K562 (cell line): ENCODE results near the gene PAX2.

Experiments used
- CCAR2 ChIP-seq: fragments of 200-400 bp; formaldehyde crosslinking; IDR thresholded peaks from 2 replicates; pipeline ENCODE4 v1.6.1; 2017; ENCODE audit warnings: mild to moderate bottlenecking, low read depth, low read length
- KLF13 ChIP-seq: fragments of 450-650 bp; IDR thresholded peaks from 2 replicates; pipeline ENCODE4 v1.6.1; 2016; ENCODE audit warnings: missing genetic modification characterization, low read depth, mild to moderate bottlenecking, missing compliant biosample characterization, moderate library complexity, borderline replicate concordance
- SMC3 ChIP-seq: conservative IDR thresholded peaks from 2 replicates; pipeline ENCODE4 v1.6.1; 2011; ENCODE audit warnings: low read depth, low read length, improper control_type of control experiment; ENCODE audit not compliant: insufficient read depth
- TF ChIP-seq, protein P1 (sequence below), 2 experiments: fragments of 150-350 bp in 1 of 2; IDR thresholded peaks; 2 replicates each; pipeline ENCODE4 v1.6.1; 2012 to 2016; ENCODE audit warnings: low read depth in 2 of 2, low read length in 2 of 2, mild to moderate bottlenecking in 1 of 2, moderate library complexity in 1 of 2

DNA sequence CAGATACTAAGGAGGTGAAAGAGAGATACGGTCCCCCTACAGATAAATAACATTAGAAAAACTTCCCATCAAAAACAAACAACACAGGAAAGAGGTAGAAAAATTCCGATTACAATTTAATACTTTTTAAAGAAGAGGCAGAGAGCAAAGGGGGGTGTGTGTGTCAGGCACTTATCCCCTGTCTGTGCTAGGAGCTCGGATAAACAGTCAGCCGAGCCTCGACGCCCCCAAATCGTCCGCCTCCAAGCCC, 3.6 kb downstream of the PAX2 start:
- TF ChIP-seq, protein P1, sequence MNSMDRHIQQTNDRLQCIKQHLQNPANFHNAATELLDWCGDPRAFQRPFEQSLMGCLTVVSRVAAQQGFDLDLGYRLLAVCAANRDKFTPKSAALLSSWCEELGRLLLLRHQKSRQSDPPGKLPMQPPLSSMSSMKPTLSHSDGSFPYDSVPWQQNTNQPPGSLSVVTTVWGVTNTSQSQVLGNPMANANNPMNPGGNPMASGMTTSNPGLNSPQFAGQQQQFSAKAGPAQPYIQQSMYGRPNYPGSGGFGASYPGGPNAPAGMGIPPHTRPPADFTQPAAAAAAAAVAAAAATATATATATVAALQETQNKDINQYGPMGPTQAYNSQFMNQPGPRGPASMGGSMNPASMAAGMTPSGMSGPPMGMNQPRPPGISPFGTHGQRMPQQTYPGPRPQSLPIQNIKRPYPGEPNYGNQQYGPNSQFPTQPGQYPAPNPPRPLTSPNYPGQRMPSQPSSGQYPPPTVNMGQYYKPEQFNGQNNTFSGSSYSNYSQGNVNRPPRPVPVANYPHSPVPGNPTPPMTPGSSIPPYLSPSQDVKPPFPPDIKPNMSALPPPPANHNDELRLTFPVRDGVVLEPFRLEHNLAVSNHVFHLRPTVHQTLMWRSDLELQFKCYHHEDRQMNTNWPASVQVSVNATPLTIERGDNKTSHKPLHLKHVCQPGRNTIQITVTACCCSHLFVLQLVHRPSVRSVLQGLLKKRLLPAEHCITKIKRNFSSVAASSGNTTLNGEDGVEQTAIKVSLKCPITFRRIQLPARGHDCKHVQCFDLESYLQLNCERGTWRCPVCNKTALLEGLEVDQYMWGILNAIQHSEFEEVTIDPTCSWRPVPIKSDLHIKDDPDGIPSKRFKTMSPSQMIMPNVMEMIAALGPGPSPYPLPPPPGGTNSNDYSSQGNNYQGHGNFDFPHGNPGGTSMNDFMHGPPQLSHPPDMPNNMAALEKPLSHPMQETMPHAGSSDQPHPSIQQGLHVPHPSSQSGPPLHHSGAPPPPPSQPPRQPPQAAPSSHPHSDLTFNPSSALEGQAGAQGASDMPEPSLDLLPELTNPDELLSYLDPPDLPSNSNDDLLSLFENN (IDR thresholded peaks at IDR 0.05; ENCODE audit: low read depth in 2 of 2, low read length in 2 of 2), result no peak
- TF ChIP-seq KLF13 (no peak), CCAR2 (no peak), SMC3 (no peak)
